Fibroblast of skin of back (primary cell): ENCODE data around the gene KIF1B. TPM values are rescaled to one million over a fixed set of nuclear protein-coding genes. Genes with fewer than 3 reads are reported as not detected.

ENCODE experiments used
- DNase-seq: peaks from one replicate; pipeline ENCODE4 v3.0.0-alpha.2; 2013
- polyA plus RNA-seq, 2 experiments: library from polyadenylated mRNA; unstranded; fragments of 120-200 nt; gene quantifications; one replicate each; pipeline ENCODE4 v1.2.1, GENCODE V29; 2013; ENCODE audit not compliant: insufficient read length in 2 of 2

KIF1B gene, protein sequence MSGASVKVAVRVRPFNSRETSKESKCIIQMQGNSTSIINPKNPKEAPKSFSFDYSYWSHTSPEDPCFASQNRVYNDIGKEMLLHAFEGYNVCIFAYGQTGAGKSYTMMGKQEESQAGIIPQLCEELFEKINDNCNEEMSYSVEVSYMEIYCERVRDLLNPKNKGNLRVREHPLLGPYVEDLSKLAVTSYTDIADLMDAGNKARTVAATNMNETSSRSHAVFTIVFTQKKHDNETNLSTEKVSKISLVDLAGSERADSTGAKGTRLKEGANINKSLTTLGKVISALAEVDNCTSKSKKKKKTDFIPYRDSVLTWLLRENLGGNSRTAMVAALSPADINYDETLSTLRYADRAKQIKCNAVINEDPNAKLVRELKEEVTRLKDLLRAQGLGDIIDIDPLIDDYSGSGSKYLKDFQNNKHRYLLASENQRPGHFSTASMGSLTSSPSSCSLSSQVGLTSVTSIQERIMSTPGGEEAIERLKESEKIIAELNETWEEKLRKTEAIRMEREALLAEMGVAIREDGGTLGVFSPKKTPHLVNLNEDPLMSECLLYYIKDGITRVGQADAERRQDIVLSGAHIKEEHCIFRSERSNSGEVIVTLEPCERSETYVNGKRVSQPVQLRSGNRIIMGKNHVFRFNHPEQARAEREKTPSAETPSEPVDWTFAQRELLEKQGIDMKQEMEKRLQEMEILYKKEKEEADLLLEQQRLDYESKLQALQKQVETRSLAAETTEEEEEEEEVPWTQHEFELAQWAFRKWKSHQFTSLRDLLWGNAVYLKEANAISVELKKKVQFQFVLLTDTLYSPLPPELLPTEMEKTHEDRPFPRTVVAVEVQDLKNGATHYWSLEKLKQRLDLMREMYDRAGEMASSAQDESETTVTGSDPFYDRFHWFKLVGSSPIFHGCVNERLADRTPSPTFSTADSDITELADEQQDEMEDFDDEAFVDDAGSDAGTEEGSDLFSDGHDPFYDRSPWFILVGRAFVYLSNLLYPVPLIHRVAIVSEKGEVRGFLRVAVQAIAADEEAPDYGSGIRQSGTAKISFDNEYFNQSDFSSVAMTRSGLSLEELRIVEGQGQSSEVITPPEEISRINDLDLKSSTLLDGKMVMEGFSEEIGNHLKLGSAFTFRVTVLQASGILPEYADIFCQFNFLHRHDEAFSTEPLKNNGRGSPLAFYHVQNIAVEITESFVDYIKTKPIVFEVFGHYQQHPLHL (N-terminal part only)
- polyA plus RNA-seq (2013, experiment 1 of 2; ENCODE audit: insufficient read length): 29.1 TPM
- 28.1 TPM for polyA plus RNA-seq (2013, experiment 2 of 2; ENCODE audit: insufficient read length)

DNA sequence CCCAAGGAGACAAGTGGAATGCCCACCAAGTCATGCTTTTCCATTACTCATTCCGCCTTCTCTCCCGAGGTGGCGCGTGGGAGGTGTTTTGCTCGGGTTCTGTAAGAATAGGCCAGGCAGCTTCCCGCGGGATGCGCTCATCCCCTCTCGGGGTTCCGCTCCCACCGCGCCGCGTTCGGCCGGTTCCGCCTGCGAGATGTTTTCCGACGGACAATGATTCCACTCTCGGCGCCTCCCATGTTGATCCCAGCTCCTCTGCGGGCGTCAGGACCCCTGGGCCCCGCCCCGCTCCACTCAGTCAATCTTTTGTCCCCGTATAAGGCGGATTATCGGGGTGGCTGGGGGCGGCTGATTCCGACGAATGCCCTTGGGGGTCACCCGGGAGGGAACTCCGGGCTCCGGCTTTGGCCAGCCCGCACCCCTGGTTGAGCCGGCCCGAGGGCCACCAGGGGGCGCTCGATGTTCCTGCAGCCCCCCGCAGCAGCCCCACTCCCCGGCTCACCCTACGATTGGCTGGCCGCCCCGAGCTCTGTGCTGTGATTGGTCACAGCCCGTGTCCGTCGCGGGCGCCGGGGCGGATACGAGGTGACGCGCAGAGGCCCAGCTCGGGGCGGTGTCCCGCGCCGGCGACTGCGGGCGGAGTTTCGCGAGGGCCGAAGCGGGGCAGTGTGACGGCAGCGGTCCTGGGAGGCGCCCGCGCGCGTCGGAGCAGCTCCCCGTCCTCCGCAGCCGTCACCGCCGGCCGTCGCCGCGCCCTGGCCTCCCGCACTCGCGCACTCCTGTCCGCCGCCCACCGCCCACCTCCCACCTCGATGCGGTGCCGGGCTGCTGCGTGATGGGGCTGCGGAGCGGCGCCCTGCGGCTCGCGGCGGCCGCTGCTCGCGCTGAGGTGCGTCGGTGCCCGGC, at the start of gene KIF1B:
KIF1B (plus strand) TSS at position 666 of the 906 bp plus-strand sequence. CDS start 21,759 bp downstream, outside the sequence.
- DNase-seq: peak; percentile 98

DNA sequence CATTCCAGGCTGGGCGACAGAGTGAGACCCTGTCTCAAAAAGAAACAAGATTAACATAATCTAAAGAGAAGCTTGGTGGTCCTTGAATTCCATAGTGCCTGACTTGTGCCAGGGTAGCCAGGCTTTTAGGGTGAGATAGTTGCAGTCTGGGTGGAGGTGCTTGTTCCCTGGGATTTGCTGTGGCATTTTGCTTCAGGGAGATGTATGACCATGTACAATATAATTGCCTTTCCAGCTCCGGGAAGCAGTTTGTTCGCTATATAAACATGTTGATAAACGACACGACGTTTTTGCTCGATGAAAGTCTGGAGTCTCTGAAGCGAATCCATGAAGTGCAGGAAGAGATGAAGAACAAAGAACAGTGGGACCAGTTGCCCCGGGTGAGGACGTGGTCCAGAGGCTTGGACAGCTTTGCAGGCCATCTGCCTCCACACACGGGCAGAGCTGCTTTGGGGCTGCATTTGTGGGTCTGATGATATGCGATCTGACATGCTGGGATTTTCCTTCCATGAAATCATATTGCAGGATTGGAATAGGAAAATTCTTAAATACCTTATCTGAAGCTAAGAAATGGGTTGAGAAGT, 49.4 kb upstream of the KIF1B start:
- no peak for DNase-seq

DNA sequence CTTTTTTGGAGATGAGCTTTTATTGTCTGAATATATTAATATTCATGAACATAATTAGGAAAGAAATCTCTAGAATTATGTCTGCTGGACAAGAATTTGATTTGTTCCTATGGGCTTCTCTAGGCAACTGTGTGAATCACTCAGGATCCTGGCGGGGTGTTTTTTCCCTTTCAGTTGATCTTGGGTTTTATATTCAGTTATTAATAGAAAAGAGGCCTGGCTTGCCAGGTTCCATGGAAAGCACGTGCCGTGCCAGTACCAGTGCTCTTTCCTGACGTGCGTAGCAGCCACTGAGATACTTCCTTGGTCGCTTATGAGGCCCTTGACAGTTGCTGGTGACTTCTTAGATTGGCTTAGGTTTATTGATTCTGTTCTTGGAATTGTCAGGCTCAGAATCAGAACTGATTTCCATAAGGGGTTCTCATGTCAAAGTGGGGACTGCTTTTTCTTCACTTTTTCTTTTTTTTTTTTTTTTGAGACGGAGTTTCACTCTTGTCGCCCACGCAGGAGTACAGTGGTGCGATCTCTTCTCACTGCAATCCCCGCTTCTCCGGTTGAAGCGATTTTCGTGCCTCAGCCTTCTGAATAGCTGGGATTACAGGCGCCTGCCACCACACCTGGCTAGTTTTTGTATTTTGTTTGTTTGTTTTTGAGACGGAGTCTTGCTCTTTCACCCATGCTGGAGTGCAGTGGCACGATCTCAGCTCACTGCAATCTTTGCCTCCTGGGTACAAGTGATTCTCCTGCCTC, 48.7 kb upstream of the KIF1B start:
- no peak for DNase-seq

DNA sequence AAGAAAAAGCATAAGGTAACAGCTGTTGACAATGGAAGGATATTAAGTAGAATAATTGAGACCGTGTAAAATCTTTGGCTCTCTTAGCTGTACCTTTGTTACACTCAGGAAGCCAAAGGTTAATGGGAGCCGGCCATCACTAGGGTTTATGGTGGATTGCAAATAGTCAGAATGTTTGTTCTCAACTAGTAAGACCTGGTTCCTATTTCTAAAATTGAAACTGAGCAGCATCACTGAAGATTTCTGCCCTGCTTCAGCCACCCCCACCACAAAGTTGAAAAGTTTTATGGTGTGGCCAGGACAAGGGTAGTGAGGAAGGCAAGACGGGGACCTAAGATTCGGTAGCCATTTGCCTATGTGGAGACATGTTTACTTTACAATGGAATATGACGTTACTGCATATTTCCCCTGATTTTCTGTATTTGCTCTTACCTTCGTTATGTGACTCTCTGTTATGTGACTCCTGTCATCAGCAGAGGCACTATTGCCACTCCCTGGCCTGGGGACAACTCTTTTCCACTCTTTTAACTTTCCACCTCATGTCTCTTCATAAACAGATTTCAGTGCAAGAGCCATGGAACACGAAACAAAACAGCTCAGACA, 41.4 kb upstream of the KIF1B start:
- no peak for DNase-seq

DNA sequence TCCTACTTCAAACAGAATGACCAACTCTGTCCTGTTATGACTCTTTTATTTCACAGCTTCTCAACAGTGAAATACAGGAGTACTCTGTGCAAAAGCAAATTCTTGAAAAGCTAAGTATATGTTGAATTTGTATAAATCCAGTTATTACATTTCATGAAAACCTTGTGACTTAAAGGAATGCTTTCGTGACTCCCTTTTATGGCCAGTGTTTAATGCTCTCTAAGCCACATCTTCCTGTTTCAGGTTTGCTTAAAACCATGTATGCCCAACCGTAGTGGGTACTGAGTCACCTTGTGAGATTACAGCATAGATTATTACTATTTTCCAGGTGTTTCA, 40.2 kb upstream of the KIF1B start:
- no peak for DNase-seq

DNA sequence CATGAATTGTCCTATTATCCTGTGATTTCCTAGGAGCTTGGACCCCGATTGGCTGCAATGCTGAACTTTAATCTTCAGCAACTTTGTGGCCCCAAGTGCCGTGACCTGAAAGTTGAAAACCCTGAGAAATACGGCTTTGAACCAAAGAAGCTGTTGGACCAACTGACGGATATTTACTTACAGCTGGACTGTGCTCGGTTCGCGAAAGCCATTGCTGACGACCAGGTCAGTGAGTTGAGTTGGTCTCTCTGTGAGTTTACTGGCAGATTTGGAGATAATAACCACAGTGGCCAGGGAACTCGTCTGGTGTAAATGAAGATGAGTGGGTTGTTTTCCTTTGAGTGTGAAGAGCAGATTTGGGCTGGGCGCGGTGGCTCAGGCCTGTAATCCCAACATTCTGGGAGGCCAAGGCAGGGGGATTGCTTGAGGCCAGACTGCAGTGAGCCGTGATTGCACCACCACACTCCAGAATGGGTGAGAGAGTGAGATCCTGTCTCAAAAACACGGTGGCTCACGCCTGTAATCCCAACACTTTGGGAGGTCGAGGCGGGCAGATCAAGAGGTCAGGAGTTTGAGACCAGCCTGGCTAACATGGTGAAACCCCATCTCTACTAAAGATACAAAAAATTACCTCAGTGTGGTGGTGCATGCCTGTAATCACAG, 39.1 kb upstream of the KIF1B start:
- DNase-seq: no peak

DNA sequence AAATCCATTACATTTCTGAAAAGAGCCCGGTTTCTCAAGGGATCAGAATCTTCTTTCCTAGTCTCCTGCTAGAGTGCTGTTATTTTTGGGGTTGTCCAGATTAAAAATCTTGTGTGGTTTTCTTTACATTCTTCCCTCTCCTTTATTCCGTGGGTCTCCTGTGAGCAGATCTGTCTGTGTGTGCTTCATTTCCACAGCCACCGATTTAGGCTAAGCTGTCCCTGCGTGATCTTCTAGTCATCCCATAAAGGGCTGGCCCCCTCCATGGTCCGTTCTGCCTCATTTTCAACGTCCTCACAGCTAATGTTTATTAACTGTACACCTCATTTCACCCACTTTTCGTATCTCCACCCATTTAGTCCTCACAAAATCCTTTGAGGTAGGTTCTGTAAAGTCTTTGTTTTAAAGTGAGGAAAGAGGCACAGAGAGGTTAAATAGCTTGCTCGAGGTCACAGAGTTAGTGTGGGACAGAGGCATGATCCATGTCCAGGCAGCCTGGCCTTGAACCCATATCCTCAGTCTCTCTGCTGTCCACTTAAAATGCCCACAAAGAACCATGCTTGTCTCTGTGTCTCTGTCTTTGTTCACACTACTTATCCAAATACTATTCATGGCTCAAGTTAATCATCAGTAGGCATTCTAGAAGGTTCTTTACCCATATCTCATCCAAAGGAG, 38.2 kb upstream of the KIF1B start:
- no peak for DNase-seq

DNA sequence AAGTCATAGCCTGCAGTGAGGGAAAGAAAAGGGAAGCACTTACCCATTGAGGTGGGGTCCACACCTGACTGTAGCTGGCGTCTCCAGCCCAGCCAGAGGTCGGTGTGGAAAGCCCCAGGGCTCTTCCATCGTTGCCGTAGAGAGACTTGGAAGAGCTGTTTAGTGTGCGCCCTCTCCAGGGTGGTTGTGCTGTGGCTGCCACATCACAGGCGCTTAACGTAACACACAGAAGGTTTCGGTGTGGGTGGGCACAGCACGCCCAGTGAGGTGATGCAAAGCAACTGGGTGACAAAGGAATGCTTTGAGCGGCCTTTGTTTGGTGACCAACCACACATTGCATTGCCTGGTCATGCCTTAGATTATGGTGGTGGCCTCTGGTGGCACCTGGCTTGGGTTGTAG, 36.8 kb upstream of the KIF1B start:
- DNase-seq: no peak

DNA sequence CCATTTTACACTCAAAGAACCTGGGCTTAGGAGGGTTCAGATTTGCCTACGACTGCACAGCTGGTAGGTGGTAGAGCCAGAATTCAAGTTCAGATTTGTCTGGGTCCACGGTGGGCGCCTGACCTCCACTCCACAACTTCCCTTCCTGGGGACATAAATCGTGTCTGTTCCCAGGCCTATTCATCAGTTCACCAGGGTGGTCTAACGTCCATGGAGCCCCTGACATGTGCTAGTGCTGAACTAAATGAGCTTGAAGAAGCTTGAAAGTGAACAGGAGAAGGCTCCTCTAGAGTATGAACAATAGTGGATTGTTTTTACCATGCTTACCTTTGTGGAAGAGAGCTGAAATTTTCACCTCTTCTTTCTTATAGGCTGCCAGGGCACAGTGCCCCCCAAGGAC, 32.5 kb upstream of the KIF1B start:
- no peak for DNase-seq

DNA sequence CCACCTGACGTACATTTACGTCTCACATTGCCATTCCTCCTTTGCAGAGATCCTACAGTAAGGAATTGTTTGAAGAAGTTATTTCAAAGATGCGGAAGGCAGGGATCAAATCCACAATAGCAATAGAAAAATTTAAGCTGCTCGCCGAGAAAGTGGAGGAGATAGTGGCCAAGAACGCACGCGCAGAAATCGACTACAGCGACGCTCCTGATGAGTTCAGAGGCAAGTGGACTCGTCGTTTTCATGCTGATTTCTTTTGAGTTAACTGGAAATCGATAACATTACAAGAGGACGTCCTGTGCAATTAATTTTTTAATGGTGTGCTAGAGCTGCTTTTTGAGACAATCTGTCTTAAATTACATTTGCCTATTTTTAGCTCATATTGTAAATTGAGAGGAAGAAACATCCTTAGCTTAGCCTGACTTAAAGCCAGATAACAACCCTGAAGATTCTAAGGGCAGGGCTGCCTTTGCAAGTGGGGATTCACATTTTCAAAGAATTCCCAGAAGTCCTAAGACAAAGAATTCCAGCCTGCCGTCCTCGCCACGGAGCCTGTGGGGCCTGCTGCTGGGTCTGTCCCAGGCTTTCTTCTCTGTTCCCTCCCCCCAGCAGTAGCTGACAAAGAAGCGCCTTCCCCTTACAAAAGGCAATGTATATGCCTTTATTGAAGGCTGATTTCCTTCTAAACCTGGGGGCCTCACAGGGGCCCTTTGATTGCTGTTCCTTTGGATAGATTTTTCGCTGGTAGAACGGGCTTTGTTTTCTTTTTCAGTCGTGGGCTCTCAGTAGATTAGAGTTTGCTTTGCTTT, 31.6 kb upstream of the KIF1B start:
- peak; percentile 61 for DNase-seq

DNA sequence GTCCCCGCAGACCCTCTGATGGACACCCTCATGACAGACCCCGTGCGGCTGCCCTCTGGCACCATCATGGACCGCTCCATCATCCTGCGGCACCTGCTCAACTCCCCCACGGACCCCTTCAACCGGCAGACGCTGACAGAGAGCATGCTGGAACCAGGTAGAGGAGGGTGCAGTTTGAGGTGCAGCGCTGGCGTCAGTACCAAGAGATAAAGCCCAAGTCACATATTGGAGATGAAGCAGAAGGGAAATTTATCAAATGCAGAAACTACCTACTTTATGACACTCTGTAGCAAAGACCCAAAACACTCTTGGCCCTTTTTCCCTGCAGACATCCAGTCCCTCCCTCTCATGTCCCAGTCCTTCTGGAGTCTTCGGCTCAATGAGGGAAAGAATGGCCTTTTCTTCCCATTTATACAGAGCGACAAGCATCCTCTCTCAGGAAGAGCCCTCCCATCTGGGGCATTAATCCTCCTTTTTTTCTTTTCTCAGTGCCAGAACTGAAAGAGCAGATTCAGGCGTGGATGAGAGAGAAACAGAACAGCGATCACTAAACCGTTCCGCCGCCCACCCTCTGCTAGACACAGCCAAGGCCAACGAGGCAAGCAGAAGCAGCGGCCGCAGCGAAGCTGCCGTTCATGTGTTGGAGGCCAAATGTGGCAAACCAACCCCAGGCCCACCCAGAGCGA, 30.8 kb upstream of the KIF1B start:
- DNase-seq: no peak

DNA sequence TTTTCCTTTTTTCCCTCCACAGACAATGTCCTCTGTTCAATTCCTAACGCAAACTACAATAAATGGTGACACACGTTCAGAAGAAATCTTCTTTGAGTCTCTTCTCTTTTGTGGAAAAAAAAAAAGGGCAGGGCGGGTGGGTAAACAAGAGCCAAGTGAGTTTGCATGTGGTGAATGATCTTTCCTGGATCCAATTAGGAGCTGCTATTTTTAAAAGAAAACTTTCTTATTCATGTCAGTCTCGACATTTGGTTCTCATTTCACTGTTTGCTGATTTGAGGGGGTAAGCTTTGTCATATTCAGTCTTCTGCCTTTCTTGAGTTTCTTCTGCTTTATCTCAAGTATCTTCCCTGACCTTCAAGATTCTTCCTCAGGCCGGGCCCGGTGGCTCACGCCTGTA, 29.2 kb upstream of the KIF1B start:
- peak; percentile 57 for DNase-seq

DNA sequence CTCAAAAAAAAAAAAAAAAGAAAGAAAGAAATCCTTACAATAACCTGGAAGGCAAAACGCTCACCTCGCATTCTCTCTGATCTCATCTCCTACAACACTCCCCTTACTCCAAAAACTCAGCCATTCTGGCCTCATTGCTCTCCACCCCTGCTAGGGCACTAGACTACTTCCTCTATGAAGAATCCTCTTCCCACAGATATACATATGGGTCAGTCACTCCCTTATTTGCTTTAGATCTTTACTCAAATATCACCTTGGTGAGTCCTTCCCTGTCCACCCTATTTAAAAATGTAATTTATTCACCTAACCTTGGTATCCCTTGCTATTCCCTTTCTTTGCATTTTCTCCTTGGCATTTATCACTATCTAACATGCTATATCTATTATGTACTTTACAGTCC, 24.6 kb upstream of the KIF1B start:
- no peak for DNase-seq

DNA sequence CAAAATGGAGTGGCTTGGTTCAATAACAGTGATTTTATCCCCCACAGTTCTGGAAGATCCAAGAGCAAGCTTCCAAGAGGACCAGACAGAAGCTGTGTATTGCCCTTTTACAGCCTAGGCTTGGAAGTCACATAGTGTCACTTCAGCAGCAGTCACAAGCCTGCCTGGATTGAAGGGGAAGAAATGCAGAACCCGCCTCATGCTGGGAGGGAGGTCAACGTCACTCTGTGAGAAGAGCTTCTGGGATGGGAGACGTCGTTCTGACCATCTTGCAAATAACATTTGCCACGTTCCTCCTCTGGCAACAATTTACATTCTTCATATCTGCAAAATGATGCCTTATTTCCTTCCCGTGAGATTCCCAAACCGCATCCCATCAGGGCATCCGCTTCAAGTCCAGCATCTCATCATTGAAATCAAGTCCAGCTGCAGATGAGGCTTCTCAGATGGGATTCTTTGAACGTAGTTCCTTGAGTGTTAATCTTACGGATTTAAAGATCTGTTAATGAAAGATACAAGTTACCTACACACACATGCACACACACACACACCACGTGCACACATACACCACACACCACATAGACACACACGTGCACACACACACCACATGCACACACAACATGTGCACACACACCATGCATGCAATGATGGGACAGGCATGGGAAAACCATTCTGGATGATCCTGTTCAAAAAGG, 23.9 kb upstream of the KIF1B start:
- DNase-seq: peak; percentile 59

DNA sequence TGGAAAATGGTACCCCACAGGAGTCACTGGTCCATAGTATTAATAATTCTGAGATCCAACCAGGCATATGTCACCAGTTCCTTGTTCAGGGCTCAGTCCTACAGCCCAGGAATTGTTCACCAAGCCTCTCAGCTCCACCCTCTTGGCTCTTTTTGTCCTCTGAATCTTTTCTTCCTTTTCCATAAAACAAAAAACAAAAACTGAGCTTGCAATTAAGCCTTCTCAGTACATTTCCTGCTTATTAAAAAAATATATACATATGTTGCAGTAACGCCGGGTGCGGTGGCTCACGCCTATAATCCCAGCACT, 23.4 kb upstream of the KIF1B start:
- no peak for DNase-seq

DNA sequence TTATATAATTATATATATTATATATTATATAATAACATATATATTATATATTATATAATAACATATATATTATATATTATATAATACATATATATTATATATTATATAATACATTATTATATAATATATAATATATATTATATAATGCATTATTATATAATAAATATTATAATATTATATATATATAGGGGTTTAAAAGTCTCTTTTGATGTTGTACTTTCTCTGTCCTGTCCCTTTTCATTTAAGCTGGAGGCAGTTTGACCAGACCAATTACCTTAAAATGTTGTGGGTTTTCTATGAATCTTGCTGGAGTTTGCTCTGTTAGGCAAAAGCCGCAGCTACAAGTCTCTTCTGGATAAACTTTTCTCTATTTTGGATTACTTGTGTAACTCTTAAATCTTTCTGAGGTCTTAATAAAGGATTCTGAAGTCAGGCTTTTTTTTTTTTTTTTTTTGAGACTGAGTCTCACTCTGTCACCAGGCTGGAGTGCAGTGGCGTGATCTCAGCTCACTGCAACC, 22.2 kb upstream of the KIF1B start:
- DNase-seq: no peak

DNA sequence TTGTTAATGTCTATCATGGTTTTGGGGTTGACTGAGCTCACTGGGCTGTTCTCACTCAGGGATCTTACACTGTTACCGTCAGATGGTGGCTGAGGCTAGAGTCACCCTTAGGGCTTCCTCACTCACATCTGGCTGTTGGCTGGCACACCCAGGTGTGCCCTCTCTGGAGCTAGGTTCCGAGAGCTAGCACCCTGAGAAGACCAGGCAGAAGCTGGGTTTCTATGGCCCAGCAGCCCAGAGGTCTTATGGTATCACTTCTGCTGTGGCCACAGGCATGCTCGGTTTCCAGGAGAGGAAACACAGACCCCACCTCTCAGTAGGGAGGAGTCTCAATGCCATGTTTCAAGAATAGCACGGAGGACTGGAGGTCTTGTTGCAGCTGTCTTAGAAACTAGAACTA, 20.7 kb upstream of the KIF1B start:
- no peak for DNase-seq
